ENCODE measurements around the gene TMCO1.
"Not testable (repeated sequence)": the region's sequence is repeated elsewhere in the genome, so short reads cannot be mapped to it uniquely, and the experiment has no call there.

GRCh38 chr1:165716265-165717051 is 52.2 kb downstream of the TMCO1 start:
- not testable (repeated sequence) for TF ChIP-seq CTCF (IDR thresholded peaks at IDR 0.05; ENCODE audit: poor library complexity); EZH2 (IDR thresholded peaks at IDR 0.05; ENCODE audit: borderline replicate concordance)

All from hepatocyte (in vitro differentiated cells).